Loucy (cell line): ENCODE measurements around the gene EBF3.

Experiments
- H2AFZ ChIP-seq: fragments of 200-600 bp; sonication (generic); 2 replicates; pipeline ENCODE4 v1.6.0; 2016; ENCODE audit warnings: antibody characterized with exemption, mild to moderate bottlenecking, low read length, moderate library complexity
- H3F3A ChIP-seq: fragments of 200-600 bp; 2 replicates; pipeline ENCODE4 v1.6.0; 2016; ENCODE audit warnings: antibody characterized with exemption, low read depth, mild to moderate bottlenecking
- H3K27me3 ChIP-seq: fragments of 200-600 bp; sonication (generic); 2 replicates; pipeline ENCODE4 v1.6.1; 2014; ENCODE audit warnings: low read length, mild to moderate bottlenecking; ENCODE audit not compliant: insufficient read depth, poor library complexity, severe bottlenecking
- H3K36me3 ChIP-seq: fragments of 200-600 bp; sonication (generic); 2 replicates; pipeline ENCODE4 v1.6.1; 2016; ENCODE audit warnings: low read length; ENCODE audit not compliant: insufficient read depth
- H3K4me1 ChIP-seq: fragments of 200-600 bp; sonication (generic); 2 replicates; pipeline ENCODE4 v1.5.1; 2014; ENCODE audit warnings: low read length, mild to moderate bottlenecking; ENCODE audit not compliant: insufficient read depth, poor library complexity, severe bottlenecking
- H3K4me2 ChIP-seq: fragments of 200-600 bp; sonication (generic); 2 replicates; pipeline ENCODE4 v1.6.0; 2014; ENCODE audit warnings: antibody characterized with exemption, low read length, low read depth, mild to moderate bottlenecking; ENCODE audit not compliant: poor library complexity, severe bottlenecking
- H3K4me3 ChIP-seq: fragments of 200-600 bp; sonication (generic); 2 replicates; pipeline ENCODE4 v1.5.1; 2014; ENCODE audit warnings: low read length, mild to moderate bottlenecking, mixed read lengths; ENCODE audit not compliant: poor library complexity, severe bottlenecking
- H3K79me2 ChIP-seq: fragments of 200-600 bp; sonication (generic); 2 replicates; pipeline ENCODE4 v1.6.1; 2014; ENCODE audit warnings: low read length; ENCODE audit not compliant: insufficient read depth
- H3K9ac ChIP-seq: fragments of 200-600 bp; sonication (generic); 2 replicates; pipeline ENCODE4 v1.6.0; 2014; ENCODE audit warnings: mild to moderate bottlenecking, low read depth, low read length, moderate library complexity; ENCODE audit not compliant: poor library complexity, severe bottlenecking
- H3K9me2 ChIP-seq: fragments of 200-600 bp; sonication (generic); replicated peaks from 2 replicates; pipeline ENCODE4 v1.6.1; 2016; ENCODE audit warnings: low read depth, low read length, mixed read lengths
- H3K9me3 ChIP-seq: fragments of 200-600 bp; sonication (generic); 2 replicates; pipeline ENCODE4 v1.6.1; 2014; ENCODE audit warnings: mild to moderate bottlenecking, antibody characterized with exemption, low read length, low read depth; ENCODE audit not compliant: insufficient read depth
- H4K20me1 ChIP-seq: fragments of 200-600 bp; sonication (generic); 2 replicates; pipeline ENCODE4 v1.6.0; 2014; ENCODE audit warnings: antibody characterized with exemption, low read length, mild to moderate bottlenecking; ENCODE audit not compliant: insufficient read depth, poor library complexity, severe bottlenecking
- EZH2phosphoT487 ChIP-seq: fragments of 200-600 bp; IDR thresholded peaks from 2 replicates; pipeline ENCODE4 v1.6.1; 2018; ENCODE audit warnings: antibody characterized with exemption, mild to moderate bottlenecking, moderate library complexity, borderline replicate concordance
- TF ChIP-seq, protein P1 (sequence below): fragments of 200-600 bp; sonication (generic); conservative IDR thresholded peaks from 2 replicates; pipeline ENCODE4 v1.5.1; 2014; ENCODE audit warnings: mild to moderate bottlenecking, antibody characterized with exemption, low read length

The EBF3 gene

DNA sequence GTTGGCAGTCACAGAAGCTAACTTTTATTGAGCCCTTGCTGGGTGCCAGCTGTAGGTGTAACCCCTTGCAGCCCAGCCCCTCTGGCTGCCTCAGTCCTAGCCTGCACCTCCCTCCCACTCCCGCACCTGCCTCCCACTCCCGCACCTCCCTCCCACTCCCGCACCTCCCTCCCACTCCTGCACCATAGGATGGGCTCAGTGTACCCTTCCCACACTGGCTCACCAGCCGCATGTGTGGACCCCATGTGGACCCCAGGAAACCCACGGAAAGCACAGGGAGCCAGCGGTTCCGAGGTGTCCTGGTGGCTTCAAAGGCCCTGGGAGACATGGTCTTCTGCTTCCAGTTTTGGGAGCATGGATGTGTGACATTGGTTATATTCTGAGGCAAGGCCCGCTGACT lies 132.9 kb downstream of the EBF3 start:
- Histone ChIP-seq H3K27me3 (no peaks in the 10 kb centered on the region), H3K36me3 (no peaks in the 10 kb centered on the region), H3K4me1 (no peaks in the 10 kb centered on the region), H3K9me3 (no peaks in the 10 kb centered on the region), H3K4me2 (no peak overlapping the region), H3K4me3 (no peak overlapping the region), H3K79me2 (no peaks in the 10 kb centered on the region), H3F3A (no peaks in the 10 kb centered on the region), H3K9me2 (no peaks in the 10 kb centered on the region), H3K9ac (no peak overlapping the region), H2AFZ (no peak overlapping the region), H4K20me1 (no peaks in the 10 kb centered on the region)
- no peak for TF ChIP-seq EZH2phosphoT487
- TF ChIP-seq, protein P1, sequence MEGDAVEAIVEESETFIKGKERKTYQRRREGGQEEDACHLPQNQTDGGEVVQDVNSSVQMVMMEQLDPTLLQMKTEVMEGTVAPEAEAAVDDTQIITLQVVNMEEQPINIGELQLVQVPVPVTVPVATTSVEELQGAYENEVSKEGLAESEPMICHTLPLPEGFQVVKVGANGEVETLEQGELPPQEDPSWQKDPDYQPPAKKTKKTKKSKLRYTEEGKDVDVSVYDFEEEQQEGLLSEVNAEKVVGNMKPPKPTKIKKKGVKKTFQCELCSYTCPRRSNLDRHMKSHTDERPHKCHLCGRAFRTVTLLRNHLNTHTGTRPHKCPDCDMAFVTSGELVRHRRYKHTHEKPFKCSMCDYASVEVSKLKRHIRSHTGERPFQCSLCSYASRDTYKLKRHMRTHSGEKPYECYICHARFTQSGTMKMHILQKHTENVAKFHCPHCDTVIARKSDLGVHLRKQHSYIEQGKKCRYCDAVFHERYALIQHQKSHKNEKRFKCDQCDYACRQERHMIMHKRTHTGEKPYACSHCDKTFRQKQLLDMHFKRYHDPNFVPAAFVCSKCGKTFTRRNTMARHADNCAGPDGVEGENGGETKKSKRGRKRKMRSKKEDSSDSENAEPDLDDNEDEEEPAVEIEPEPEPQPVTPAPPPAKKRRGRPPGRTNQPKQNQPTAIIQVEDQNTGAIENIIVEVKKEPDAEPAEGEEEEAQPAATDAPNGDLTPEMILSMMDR = no peak

DNA sequence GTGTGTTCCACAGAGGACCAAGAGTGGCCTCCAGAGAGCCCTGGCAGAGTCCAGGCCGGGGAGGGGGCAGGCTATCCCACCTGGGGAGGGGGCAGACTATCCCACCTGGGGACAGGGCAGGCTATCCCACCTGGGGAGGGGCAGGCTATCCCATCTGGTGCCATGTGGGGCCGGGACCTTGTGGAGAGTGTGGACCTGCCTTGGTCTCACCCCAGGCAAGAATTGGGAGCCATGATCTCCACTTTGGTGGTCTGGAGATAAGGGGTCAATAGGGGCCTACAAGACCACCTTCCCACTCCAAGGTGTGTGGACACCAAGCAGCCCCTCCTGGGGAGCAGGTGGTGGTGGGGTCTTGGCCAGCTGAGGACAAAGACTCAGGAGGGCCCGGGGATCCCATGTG lies 138.2 kb downstream of the EBF3 start:
- Histone ChIP-seq H3K9ac (no peak overlapping the region), H3K9me2 (no peaks in the 10 kb centered on the region)
- no peak for TF ChIP-seq EZH2phosphoT487
- TF ChIP-seq, protein P1 = no peak

DNA sequence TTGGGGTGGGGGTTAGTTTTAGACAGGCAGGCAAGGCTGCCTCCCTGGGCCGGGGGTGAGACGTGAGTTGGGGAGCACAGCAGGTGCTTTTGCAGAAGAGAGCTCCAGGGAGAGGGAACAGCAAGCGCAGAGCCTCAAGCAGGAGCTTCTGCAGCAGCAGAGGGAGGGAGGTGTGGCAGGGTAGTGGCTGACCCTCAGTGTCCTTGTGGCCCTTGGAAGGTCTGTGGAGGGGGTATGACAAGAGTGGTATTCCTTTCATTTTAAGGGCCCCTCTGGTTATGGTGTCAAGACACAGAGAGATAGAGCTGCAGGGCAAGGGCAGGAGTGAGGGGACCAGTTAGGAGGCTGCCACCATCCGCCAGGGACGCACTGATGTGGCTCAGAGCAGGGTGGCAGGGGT lies 138.9 kb downstream of the EBF3 start:
- no peaks in the 10 kb centered on the region for H3K36me3 ChIP-seq
- no peaks in the 10 kb centered on the region for H3F3A ChIP-seq
- H3K4me3 ChIP-seq = no peak overlapping the region
- H4K20me1 ChIP-seq = no peaks in the 10 kb centered on the region
- H3K4me1 ChIP-seq = no peaks in the 10 kb centered on the region
- H3K9me3 ChIP-seq = no peaks in the 10 kb centered on the region
- no peak overlapping the region for H2AFZ ChIP-seq
- H3K4me2 ChIP-seq = no peak overlapping the region
- TF ChIP-seq, protein P1 = no peak
- no peak for TF ChIP-seq EZH2phosphoT487
- no peaks in the 10 kb centered on the region for H3K27me3 ChIP-seq
- no peaks in the 10 kb centered on the region for H3K9me2 ChIP-seq
- H3K79me2 ChIP-seq = no peaks in the 10 kb centered on the region
- no peak overlapping the region for H3K9ac ChIP-seq

More for the DNA sequence above, 138.2 kb downstream of the EBF3 start:
- Histone ChIP-seq H2AFZ (no peak overlapping the region), H3K4me1 (no peaks in the 10 kb centered on the region), H3K4me2 (no peak overlapping the region), H3F3A (no peaks in the 10 kb centered on the region), H3K36me3 (no peaks in the 10 kb centered on the region), H3K79me2 (no peaks in the 10 kb centered on the region), H3K27me3 (no peaks in the 10 kb centered on the region), H4K20me1 (no peaks in the 10 kb centered on the region), H3K4me3 (no peak overlapping the region), H3K9me3 (no peaks in the 10 kb centered on the region)
